ENCODE data around the gene LAT.

GRCh38 chr16:29025735-29026134 is 40.9 kb downstream of the LAT start:
- TF ChIP-seq POLR2A (IDR thresholded peaks at IDR 0.05) (no peak), POLR2AphosphoS5 (IDR thresholded peaks at IDR 0.05) (no peak)
- TF ChIP-seq, protein P1, sequence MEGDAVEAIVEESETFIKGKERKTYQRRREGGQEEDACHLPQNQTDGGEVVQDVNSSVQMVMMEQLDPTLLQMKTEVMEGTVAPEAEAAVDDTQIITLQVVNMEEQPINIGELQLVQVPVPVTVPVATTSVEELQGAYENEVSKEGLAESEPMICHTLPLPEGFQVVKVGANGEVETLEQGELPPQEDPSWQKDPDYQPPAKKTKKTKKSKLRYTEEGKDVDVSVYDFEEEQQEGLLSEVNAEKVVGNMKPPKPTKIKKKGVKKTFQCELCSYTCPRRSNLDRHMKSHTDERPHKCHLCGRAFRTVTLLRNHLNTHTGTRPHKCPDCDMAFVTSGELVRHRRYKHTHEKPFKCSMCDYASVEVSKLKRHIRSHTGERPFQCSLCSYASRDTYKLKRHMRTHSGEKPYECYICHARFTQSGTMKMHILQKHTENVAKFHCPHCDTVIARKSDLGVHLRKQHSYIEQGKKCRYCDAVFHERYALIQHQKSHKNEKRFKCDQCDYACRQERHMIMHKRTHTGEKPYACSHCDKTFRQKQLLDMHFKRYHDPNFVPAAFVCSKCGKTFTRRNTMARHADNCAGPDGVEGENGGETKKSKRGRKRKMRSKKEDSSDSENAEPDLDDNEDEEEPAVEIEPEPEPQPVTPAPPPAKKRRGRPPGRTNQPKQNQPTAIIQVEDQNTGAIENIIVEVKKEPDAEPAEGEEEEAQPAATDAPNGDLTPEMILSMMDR (IDR thresholded peaks at IDR 0.05) = no peak
